ENCODE results near the gene EMX1. TPM values are rescaled to one million over a fixed set of nuclear protein-coding genes. Genes with fewer than 3 reads are reported as not detected.

Gene EMX1
- total RNA-seq, 1 donor from 2014 or later: not detected

- Mint-ChIP-seq H3K27ac (no peak overlapping the region), H3K4me3 (no peak overlapping the region), H3K36me3 (ENCODE audit: low read depth) (no peaks in the 10 kb centered on the region), H3K9me3 (no peaks in the 10 kb centered on the region), H3K27me3 (ENCODE audit: insufficient read depth) (peaks cover 3% of the 10 kb centered on the region), H3K4me1 (ENCODE audit: low read depth) (no peaks in the 10 kb centered on the region)
- no peak for DNase-seq (ENCODE audit: low spot score)
- intact Hi-C loops (cut with micrococcal nuclease): no loop called here
Measured at GRCh38 chr2:72933207-72933606, 15.9 kb downstream of the EMX1 start.

- H3K36me3 Mint-ChIP-seq (ENCODE audit: low read depth): no peaks in the 10 kb centered on the region
- H3K4me1 Mint-ChIP-seq (ENCODE audit: low read depth): no peaks in the 10 kb centered on the region
- H3K9me3 Mint-ChIP-seq: no peaks in the 10 kb centered on the region
- intact Hi-C loops (cut with micrococcal nuclease): no loop called here
- no peak for DNase-seq (ENCODE audit: low spot score)
- H3K4me3 Mint-ChIP-seq: no peak overlapping the region
- H3K27ac Mint-ChIP-seq: no peak overlapping the region
- H3K27me3 Mint-ChIP-seq (ENCODE audit: insufficient read depth): peaks cover 3% of the 10 kb centered on the region
Measured at GRCh38 chr2:72933646-72934151, 16.4 kb downstream of the EMX1 start.

GRCh38 chr2:72934683-72935610 lies 17.6 kb downstream of the EMX1 start:
- Mint-ChIP-seq H3K27me3 (ENCODE audit: insufficient read depth) (peaks cover 4% of the 10 kb centered on the region), H3K4me1 (ENCODE audit: low read depth) (no peaks in the 10 kb centered on the region), H3K4me3 (no peak overlapping the region), H3K9me3 (no peaks in the 10 kb centered on the region), H3K27ac (no peak overlapping the region), H3K36me3 (ENCODE audit: low read depth) (no peaks in the 10 kb centered on the region)
- intact Hi-C loops (cut with micrococcal nuclease): no loop called here
- no peak for DNase-seq (ENCODE audit: low spot score)

- H3K4me3 Mint-ChIP-seq: no peak overlapping the region
- peaks cover 6% of the 10 kb centered on the region for H3K27me3 Mint-ChIP-seq (ENCODE audit: insufficient read depth)
Measured at GRCh38 chr2:72935611-72935957, 18.3 kb downstream of the EMX1 start.

GRCh38 chr2:72936660-72937355 lies 19.5 kb downstream of the EMX1 start:
- Mint-ChIP-seq H3K9me3 (no peaks in the 10 kb centered on the region), H3K4me3 (no peak overlapping the region), H3K27me3 (ENCODE audit: insufficient read depth) (peaks cover 3% of the 10 kb centered on the region), H3K27ac (no peak overlapping the region), H3K4me1 (ENCODE audit: low read depth) (no peaks in the 10 kb centered on the region), H3K36me3 (ENCODE audit: low read depth) (no peaks in the 10 kb centered on the region)
- no peak for DNase-seq (ENCODE audit: low spot score)
- intact Hi-C loops (cut with micrococcal nuclease): no loop called here

More at GRCh38 chr2:72935611-72935957, 18.3 kb downstream of the EMX1 start:
- no peak for DNase-seq (ENCODE audit: low spot score)
- intact Hi-C loops (cut with micrococcal nuclease): no loop called here
- H3K36me3 Mint-ChIP-seq (ENCODE audit: low read depth): no peaks in the 10 kb centered on the region
- no peaks in the 10 kb centered on the region for H3K9me3 Mint-ChIP-seq
- no peaks in the 10 kb centered on the region for H3K4me1 Mint-ChIP-seq (ENCODE audit: low read depth)
- no peak overlapping the region for H3K27ac Mint-ChIP-seq

- peaks cover 3% of the 10 kb centered on the region for H3K27me3 Mint-ChIP-seq (ENCODE audit: insufficient read depth)
- intact Hi-C loops (cut with micrococcal nuclease): no loop called here
- DNase-seq (ENCODE audit: low spot score): no peak
- no peaks in the 10 kb centered on the region for H3K4me1 Mint-ChIP-seq (ENCODE audit: low read depth)
- H3K36me3 Mint-ChIP-seq (ENCODE audit: low read depth): no peaks in the 10 kb centered on the region
- H3K27ac Mint-ChIP-seq: no peak overlapping the region
- no peaks in the 10 kb centered on the region for H3K9me3 Mint-ChIP-seq
- H3K4me3 Mint-ChIP-seq: no peak overlapping the region
Measured at GRCh38 chr2:72937356-72937669, 20.0 kb downstream of the EMX1 start.

- DNase-seq (ENCODE audit: low spot score): no peak
- H3K9me3 Mint-ChIP-seq: no peaks in the 10 kb centered on the region
- peaks cover 3% of the 10 kb centered on the region for H3K27me3 Mint-ChIP-seq (ENCODE audit: insufficient read depth)
- intact Hi-C loops (cut with micrococcal nuclease): no loop called here
- H3K27ac Mint-ChIP-seq: no peak overlapping the region
- H3K36me3 Mint-ChIP-seq (ENCODE audit: low read depth): no peaks in the 10 kb centered on the region
- no peak overlapping the region for H3K4me3 Mint-ChIP-seq
- no peaks in the 10 kb centered on the region for H3K4me1 Mint-ChIP-seq (ENCODE audit: low read depth)
Measured at GRCh38 chr2:72938455-72938854, 21.1 kb downstream of the EMX1 start.

- no peaks in the 10 kb centered on the region for H3K9me3 Mint-ChIP-seq
- DNase-seq (ENCODE audit: low spot score): no peak
- H3K4me3 Mint-ChIP-seq: no peak overlapping the region
- intact Hi-C loops (cut with micrococcal nuclease): no loop called here
- H3K27ac Mint-ChIP-seq: no peak overlapping the region
- H3K36me3 Mint-ChIP-seq (ENCODE audit: low read depth): no peaks in the 10 kb centered on the region
- peaks cover 3% of the 10 kb centered on the region for H3K27me3 Mint-ChIP-seq (ENCODE audit: insufficient read depth)
- no peaks in the 10 kb centered on the region for H3K4me1 Mint-ChIP-seq (ENCODE audit: low read depth)
Measured at GRCh38 chr2:72940361-72940760, 23.0 kb downstream of the EMX1 start.

- H3K27ac Mint-ChIP-seq: no peak overlapping the region
- DNase-seq (ENCODE audit: low spot score): no peak
- H3K4me1 Mint-ChIP-seq (ENCODE audit: low read depth): no peaks in the 10 kb centered on the region
- peaks cover 3% of the 10 kb centered on the region for H3K27me3 Mint-ChIP-seq (ENCODE audit: insufficient read depth)
- no peaks in the 10 kb centered on the region for H3K9me3 Mint-ChIP-seq
- intact Hi-C loops (cut with micrococcal nuclease): no loop called here
- H3K4me3 Mint-ChIP-seq: no peak overlapping the region
- H3K36me3 Mint-ChIP-seq (ENCODE audit: low read depth): no peaks in the 10 kb centered on the region
Measured at GRCh38 chr2:72940786-72941185, 23.5 kb downstream of the EMX1 start.

GRCh38 chr2:72942293-72942692 lies 25.0 kb downstream of the EMX1 start:
- Mint-ChIP-seq H3K4me1 (ENCODE audit: low read depth) (no peaks in the 10 kb centered on the region), H3K9me3 (no peaks in the 10 kb centered on the region), H3K36me3 (ENCODE audit: low read depth) (no peaks in the 10 kb centered on the region), H3K27ac (no peak overlapping the region), H3K4me3 (no peak overlapping the region), H3K27me3 (ENCODE audit: insufficient read depth) (peaks cover 3% of the 10 kb centered on the region)
- DNase-seq (ENCODE audit: low spot score): no peak
- intact Hi-C loops (cut with micrococcal nuclease): no loop called here

GRCh38 chr2:72942881-72943418 lies 25.6 kb downstream of the EMX1 start:
- Mint-ChIP-seq H3K9me3 (no peaks in the 10 kb centered on the region), H3K4me1 (ENCODE audit: low read depth) (no peaks in the 10 kb centered on the region), H3K4me3 (no peak overlapping the region), H3K27me3 (ENCODE audit: insufficient read depth) (peaks cover 4% of the 10 kb centered on the region), H3K36me3 (ENCODE audit: low read depth) (no peaks in the 10 kb centered on the region), H3K27ac (no peak overlapping the region)
- DNase-seq (ENCODE audit: low spot score): no peak
- intact Hi-C loops (cut with micrococcal nuclease): no loop called here

- Mint-ChIP-seq H3K27me3 (ENCODE audit: insufficient read depth) (peaks cover 4% of the 10 kb centered on the region), H3K9me3 (no peaks in the 10 kb centered on the region), H3K4me1 (ENCODE audit: low read depth) (no peaks in the 10 kb centered on the region), H3K27ac (no peak overlapping the region), H3K4me3 (no peak overlapping the region), H3K36me3 (ENCODE audit: low read depth) (no peaks in the 10 kb centered on the region)
- DNase-seq (ENCODE audit: low spot score): no peak
- intact Hi-C loops (cut with micrococcal nuclease): no loop called here
Measured at GRCh38 chr2:72943540-72944395, 26.4 kb downstream of the EMX1 start.

Data from activated T-helper 1 cell treated with anti-CD3 and anti-CD28 coated beads, Interleukin-12 subunit alpha, Interleukin-12 subunit beta, Interleukin-2, Interleukin-4 antibody, amounts not matched to agents 30 ng/mL and 10 ng/mL and 1 ng/mL, durations not matched to agents 14 hours and 24 hours and 36 hours (primary cell).